NOMO-1 treated with DMSO at 0.1 percent for 48 hours (cell line): ENCODE results near the gene EVA1C.
"Not testable (repeated sequence)": the region's sequence is repeated elsewhere in the genome, so short reads cannot be mapped to it uniquely, and the experiment has no call there.

Experiments used
- DNase-seq: peaks from one replicate; lab custom pipeline; 2025; ENCODE audit not compliant: unreplicated experiment; lab: John Stamatoyannopoulos, UW

EVA1C gene

GRCh38 chr21:32523988-32524719 is 111.6 kb downstream of the EVA1C start:
- DNase-seq = no peak

- DNase-seq = no peak
Observed at GRCh38 chr21:32525282-32525681, 112.8 kb downstream of the EVA1C start.

DNA sequence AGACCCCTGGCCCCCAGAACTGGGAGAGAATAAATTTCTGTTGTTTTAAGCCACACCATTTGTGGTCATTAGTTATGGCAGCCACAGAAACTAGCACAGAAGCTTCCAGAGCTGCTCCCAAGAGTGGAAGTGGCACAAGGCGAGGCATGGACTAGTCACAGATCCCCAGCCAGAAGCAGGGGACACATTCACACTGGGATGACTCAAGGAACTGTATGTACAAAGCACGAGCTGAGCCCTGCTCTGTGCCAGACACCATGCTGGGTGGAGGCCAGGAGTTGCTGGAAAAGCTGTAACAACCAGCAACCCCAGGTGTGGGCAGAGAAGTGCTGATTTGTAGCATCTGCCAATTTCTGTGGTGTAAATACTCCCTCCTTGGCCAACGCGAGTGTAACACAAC is 117.2 kb downstream of the EVA1C start:
- DNase-seq = no peak

DNA sequence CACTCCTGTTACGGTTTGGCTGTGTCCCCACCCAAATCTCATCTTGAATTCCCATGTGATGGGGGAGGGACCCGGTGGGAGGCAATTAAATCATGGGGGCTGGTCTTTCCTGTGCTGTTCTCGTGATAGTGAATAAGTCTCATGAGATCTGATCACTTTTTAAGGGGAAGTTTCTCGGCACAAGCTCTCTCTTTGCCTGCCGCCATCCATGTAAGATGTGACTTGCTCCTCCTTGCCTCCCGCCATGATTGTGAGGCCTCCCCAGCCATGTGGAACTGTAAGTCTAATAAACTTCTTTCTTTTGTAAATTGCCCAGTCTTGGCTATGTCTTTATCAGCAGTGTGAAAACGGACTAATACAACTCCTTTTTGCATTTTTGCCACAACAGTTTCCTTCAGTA is 118.3 kb downstream of the EVA1C start:
- not testable (repeated sequence) for DNase-seq

DNA sequence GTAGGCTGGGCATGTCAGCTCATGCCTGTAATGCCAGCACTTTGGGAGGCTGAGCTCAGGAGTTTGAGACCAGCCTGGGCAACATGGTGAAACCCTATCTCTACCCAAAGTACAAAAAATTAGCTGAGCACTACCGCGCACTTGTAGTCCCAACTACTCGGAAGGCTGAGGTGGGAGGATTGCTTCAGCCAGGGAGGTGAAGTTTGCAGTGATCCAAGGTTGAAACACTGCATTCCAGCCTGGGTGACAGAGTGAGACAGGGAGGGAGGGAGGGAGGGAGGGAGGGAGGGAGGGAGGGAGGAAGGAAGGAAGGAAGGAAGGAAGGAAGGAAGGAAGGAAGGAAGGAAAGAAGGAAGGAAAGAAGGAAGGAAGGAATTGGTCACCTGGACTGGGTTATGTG is 119.1 kb downstream of the EVA1C start:
- DNase-seq = not testable (repeated sequence)

DNA sequence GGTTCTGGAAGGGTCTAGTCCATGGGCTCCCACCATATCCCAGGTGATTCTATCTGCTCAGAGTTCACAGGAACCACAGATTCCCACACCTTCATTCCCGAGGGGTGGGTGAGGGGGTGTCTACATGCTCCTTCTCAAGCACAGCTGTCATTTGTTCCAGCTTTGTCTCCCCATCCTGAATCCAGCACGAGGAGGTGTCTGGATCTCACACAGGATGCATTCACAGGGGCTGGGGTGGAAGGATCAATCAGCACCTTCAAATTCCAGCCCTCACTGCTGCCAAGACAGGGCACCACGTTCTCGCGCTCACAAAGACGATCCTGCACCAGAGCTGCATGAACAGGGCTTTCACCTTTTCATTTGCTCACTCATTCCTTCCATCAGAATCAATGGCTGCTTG is 120.1 kb downstream of the EVA1C start:
- DNase-seq = no peak

- DNase-seq = no peak
Observed at GRCh38 chr21:32533053-32533452, 120.5 kb downstream of the EVA1C start.

GRCh38 chr21:32533611-32534010 is 121.1 kb downstream of the EVA1C start:
- no peak for DNase-seq

DNA sequence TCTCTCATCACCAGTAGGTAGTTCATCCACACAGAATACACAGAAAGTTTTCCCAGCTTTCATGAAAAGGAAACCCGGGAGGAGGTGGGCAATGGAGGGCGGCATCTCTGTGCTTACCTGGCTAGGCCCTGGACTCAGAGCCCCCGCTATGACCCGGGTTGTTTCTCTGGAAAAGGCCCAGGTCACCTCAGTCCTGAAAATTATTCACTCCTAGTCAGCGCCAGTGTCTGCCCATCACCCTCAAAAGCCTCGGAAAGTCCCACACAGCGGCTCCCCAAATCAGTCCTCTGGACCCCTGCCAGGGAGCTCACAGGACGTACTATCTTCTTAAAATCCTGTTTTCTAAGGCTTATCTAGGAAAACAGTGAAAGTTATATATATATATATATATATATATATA is 121.6 kb downstream of the EVA1C start:
- DNase-seq = no peak

GRCh38 chr21:32535612-32536011 is 123.1 kb downstream of the EVA1C start:
- no peak for DNase-seq

GRCh38 chr21:32537569-32537881 is 125.0 kb downstream of the EVA1C start:
- DNase-seq = no peak

GRCh38 chr21:32538147-32538792 is 125.8 kb downstream of the EVA1C start:
- DNase-seq = no peak

- no peak for DNase-seq
Observed at GRCh38 chr21:32539378-32539777, 126.9 kb downstream of the EVA1C start.

DNA sequence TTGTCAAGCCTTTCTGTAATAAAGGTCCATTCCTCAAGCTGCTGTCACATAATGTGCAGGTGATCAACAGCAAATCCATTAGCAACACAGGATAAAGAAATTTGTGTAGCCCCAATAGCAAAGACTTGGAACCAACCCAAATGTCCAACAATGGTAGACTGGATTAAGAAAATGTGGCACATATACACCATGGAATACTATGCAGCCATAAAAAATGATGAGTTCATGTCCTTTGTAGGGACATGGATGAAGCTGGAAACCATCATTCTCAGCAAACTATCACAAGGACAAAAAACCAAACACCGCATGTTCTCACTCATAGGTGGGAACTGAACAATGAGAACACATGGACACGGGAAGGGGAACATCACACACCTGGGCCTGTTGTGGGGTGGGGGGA is 130.6 kb downstream of the EVA1C start:
- not testable (repeated sequence) for DNase-seq

- DNase-seq = no peak
Observed at GRCh38 chr21:32543975-32544374, 131.5 kb downstream of the EVA1C start.

GRCh38 chr21:32544697-32545096 is 132.2 kb downstream of the EVA1C start:
- no peak for DNase-seq

GRCh38 chr21:32545948-32546441 is 133.5 kb downstream of the EVA1C start:
- DNase-seq = no peak

- DNase-seq = no peak
Observed at GRCh38 chr21:32547018-32547417, 134.5 kb downstream of the EVA1C start.

DNA sequence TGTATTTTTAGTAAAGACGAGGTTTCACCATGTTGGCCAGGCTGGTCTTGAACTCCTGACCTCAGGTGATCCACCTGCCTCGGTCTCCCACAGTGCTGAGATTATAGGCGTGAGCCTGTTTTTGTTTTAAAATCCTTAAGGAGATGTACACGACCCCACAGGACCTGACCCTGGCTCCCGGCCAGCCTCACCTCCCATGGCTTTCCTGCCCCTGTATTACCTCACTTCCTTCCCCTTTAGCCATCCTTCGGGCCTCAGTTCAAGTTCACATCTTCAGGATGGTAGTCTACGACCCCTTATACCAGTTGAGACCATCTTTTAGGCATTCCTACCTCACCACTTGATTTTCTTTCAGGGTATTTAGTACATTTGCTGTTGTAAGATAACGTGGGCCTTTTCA is 136.5 kb downstream of the EVA1C start:
- no peak for DNase-seq

GRCh38 chr21:32549440-32549839 is 136.9 kb downstream of the EVA1C start:
- no peak for DNase-seq

DNA sequence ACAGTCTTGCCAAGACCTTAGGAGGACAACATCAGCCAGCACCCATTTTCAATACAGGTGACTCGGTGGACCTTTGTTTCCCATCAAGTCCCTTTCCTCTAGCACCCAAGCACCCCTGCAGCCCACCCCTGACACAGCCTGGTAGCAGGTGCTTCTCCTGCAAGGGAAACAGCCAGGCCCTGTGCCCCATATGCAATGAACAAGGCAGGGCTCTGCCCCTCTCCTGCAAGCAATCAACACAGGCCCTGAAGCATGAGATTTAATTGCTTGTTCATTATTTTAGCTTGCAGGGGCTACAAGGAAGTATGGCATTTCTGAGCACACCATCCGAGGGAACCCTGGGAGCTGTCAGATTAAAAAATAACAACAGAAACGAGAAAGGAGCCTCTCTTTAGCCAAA is 137.4 kb downstream of the EVA1C start:
- DNase-seq = no peak

DNA sequence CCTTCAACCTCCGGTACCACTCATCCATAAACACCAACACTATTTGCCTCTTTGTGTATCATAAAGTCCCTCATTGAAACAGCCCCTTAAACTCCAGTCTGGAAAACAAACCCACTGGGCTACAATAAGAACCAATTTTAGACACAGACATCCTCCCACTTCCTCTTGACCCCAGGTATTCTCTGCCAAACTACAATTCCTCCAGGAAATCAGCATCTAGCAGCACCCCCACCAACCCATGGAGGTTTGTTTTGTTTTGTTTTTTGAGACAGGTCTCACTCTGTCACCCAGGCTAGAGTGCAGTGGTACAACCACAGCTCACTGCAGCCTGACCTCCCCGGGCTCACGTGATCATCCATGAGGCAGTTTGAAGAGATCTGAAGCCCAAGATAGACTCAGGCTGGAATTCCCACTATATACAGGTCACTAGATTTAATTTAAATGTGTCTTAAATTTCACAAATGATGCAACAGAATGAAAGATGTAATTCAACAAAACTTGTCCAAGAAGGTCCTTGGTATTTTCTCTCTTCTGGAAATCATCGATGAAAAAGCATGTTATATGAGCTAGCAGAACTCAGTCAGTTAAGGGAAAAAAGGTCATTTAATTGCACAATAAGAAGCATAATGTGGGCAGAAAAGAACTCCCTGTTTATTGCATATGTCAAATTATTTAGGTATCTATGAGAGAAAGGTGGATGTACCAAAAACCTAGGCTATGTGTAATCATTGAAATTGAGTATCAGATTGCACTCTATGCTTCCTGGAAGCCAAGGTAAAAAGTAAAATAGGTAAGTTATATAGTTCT is 142.5 kb downstream of the EVA1C start:
- DNase-seq = no peak
